SKM-1 (cell line): ENCODE results near the gene SPRR4.

Experiments
- DNase-seq: peaks from one replicate; lab custom pipeline; 2025; ENCODE audit not compliant: unreplicated experiment; lab: John Stamatoyannopoulos, UW

Gene SPRR4

GRCh38 chr1:152965853-152966252 lies 4.6 kb upstream of the SPRR4 start:
- DNase-seq, result no peak

- DNase-seq, result no peak
These were observed 3.2 kb upstream of the SPRR4 start for GRCh38 chr1:152967201-152967600.

GRCh38 chr1:152968248-152968647 lies 2.2 kb upstream of the SPRR4 start:
- no peak for DNase-seq

GRCh38 chr1:152969036-152969435 lies 1.4 kb upstream of the SPRR4 start:
- DNase-seq, result no peak

- no peak for DNase-seq
These were observed 1.9 kb downstream of the SPRR4 start for GRCh38 chr1:152972196-152972886.

- DNase-seq, result no peak
These were observed 6.2 kb downstream of the SPRR4 start for GRCh38 chr1:152976688-152977087.

GRCh38 chr1:152977614-152978013 lies 7.2 kb downstream of the SPRR4 start:
- no peak for DNase-seq

- no peak for DNase-seq
These were observed 10.2 kb downstream of the SPRR4 start for GRCh38 chr1:152980676-152981075.

GRCh38 chr1:152981146-152981871 lies 10.9 kb downstream of the SPRR4 start:
- DNase-seq, result no peak

- no peak for DNase-seq
These were observed 11.6 kb downstream of the SPRR4 start for GRCh38 chr1:152982076-152982475.

- DNase-seq, result no peak
These were observed 12.8 kb downstream of the SPRR4 start for GRCh38 chr1:152983234-152983633.

GRCh38 chr1:152983743-152984142 lies 13.3 kb downstream of the SPRR4 start, which contains the start of gene SPRR1A:
Gene SPRR1A, plus strand, starts transcription at chr1:152984081. Its CDS starts 1,150 bp downstream, at chr1:152985231.
- no peak for DNase-seq

- DNase-seq, result no peak
These were observed 16.1 kb downstream of the SPRR4 start for GRCh38 chr1:152986578-152986977.

- no peak for DNase-seq
These were observed 22.7 kb downstream of the SPRR4 start for GRCh38 chr1:152993186-152993585.

- no peak for DNase-seq
These were observed 25.4 kb downstream of the SPRR4 start for GRCh38 chr1:152995842-152996241.

- DNase-seq, result no peak
These were observed 26.4 kb downstream of the SPRR4 start for GRCh38 chr1:152996633-152997400.

- DNase-seq, result no peak
These were observed 27.5 kb downstream of the SPRR4 start for GRCh38 chr1:152997901-152998300.

GRCh38 chr1:152998476-152998875 lies 28.0 kb downstream of the SPRR4 start:
- no peak for DNase-seq

- no peak for DNase-seq
These were observed 29.4 kb downstream of the SPRR4 start for GRCh38 chr1:152999818-153000217.

- DNase-seq, result no peak
These were observed 29.8 kb downstream of the SPRR4 start for GRCh38 chr1:153000294-153000693.

- no peak for DNase-seq
These were observed 30.9 kb downstream of the SPRR4 start, which contains the start of gene SPRR3 for GRCh38 chr1:153001382-153001781. Gene SPRR3, plus strand, starts transcription at chr1:153001749. Its CDS starts 1,272 bp downstream, at chr1:153003021.
